Mesenchymal stem cell (in vitro differentiated cells and primary cell): Measurements from ENCODE around the gene TYRP1.

Experiments
- DNase-seq: peaks from one replicate; pipeline ENCODE4 v3.0.0-alpha.2; 2013
- H2AFZ ChIP-seq: one replicate; pipeline ENCODE4 v1.6.1; 2013; ENCODE audit warnings: low read depth, mild to moderate bottlenecking, control low read depth, inconsistent platforms, low read length, moderate library complexity
- H2AK5ac ChIP-seq: 2 replicates; pipeline ENCODE4 v1.6.1; 2013; ENCODE audit warnings: low read length, moderate library complexity, mild to moderate bottlenecking, inconsistent platforms; ENCODE audit not compliant: severe bottlenecking
- H2BK120ac ChIP-seq: one replicate; pipeline ENCODE4 v1.6.1; 2013; ENCODE audit warnings: low read depth, mild to moderate bottlenecking, inconsistent platforms, low read length, moderate library complexity
- H2BK12ac ChIP-seq, 2 experiments: one replicate each; pipeline ENCODE4 v1.6.1; 2013; ENCODE audit warnings: inconsistent platforms in 2 of 2, low read length in 2 of 2, mild to moderate bottlenecking in 2 of 2, moderate library complexity in 2 of 2, control low read depth in 1 of 2
- H2BK15ac ChIP-seq: one replicate; pipeline ENCODE4 v1.6.1; 2013; ENCODE audit warnings: mild to moderate bottlenecking, low read depth, inconsistent platforms; ENCODE audit not compliant: poor library complexity, severe bottlenecking
- H2BK5ac ChIP-seq: 2 replicates; pipeline ENCODE4 v1.6.1; 2013; ENCODE audit warnings: low read depth, mild to moderate bottlenecking, low read length, control low read depth, inconsistent platforms; ENCODE audit not compliant: poor library complexity, severe bottlenecking
- H3K14ac ChIP-seq, 2 experiments: one replicate each; pipeline ENCODE4 v1.6.1; 2013; ENCODE audit warnings: inconsistent platforms in 2 of 2, low read length in 2 of 2, control low read depth in 1 of 2, mild to moderate bottlenecking in 1 of 2, moderate library complexity in 1 of 2
- H3K18ac ChIP-seq, 2 experiments: one replicate each; pipeline ENCODE4 v1.6.1; 2013; ENCODE audit warnings: inconsistent platforms in 2 of 2, low read length in 2 of 2, control low read depth in 1 of 2, low read depth in 1 of 2, mild to moderate bottlenecking in 1 of 2
- H3K23ac ChIP-seq, 2 experiments: one replicate each; pipeline ENCODE4 v1.6.1; 2013; ENCODE audit warnings: inconsistent platforms in 2 of 2, low read length in 2 of 2, mild to moderate bottlenecking in 2 of 2, moderate library complexity in 2 of 2, control low read depth in 1 of 2
- H3K27ac ChIP-seq: 2 replicates; pipeline ENCODE4 v1.5.1; 2013; ENCODE audit warnings: mild to moderate bottlenecking, moderate library complexity, low read length, control low read depth, inconsistent platforms; ENCODE audit not compliant: poor library complexity, severe bottlenecking
- H3K27me3 ChIP-seq, 2 experiments: 2 replicates each; pipeline versions ENCODE4 v1.6.1 to v1.7.0; 2013; ENCODE audit warnings: low read length in 2 of 2, mild to moderate bottlenecking in 2 of 2, moderate library complexity in 2 of 2, control low read depth in 1 of 2, inconsistent platforms in 1 of 2; ENCODE audit not compliant: control insufficient read depth in 1 of 2, insufficient read depth in 1 of 2
- H3K36me3 ChIP-seq, 2 experiments: 2 replicates each; pipeline versions ENCODE4 v1.6.1 to v1.7.0; 2013; ENCODE audit warnings: low read length in 2 of 2, control low read depth in 1 of 2, inconsistent platforms in 1 of 2, low read depth in 1 of 2, mild to moderate bottlenecking in 1 of 2; ENCODE audit not compliant: insufficient read depth in 2 of 2, control insufficient read depth in 1 of 2
- H3K4ac ChIP-seq, 2 experiments: one replicate each; pipeline ENCODE4 v1.6.1; 2013; ENCODE audit warnings: inconsistent platforms in 2 of 2, low read length in 2 of 2, mild to moderate bottlenecking in 2 of 2, moderate library complexity in 2 of 2, control low read depth in 1 of 2, low read depth in 1 of 2
- H3K4me1 ChIP-seq: 2 replicates; pipeline ENCODE4 v1.6.1; 2013; ENCODE audit warnings: low read depth, low read length, control low read depth; ENCODE audit not compliant: control insufficient read depth, insufficient read depth
- H3K4me2 ChIP-seq: 2 replicates; pipeline ENCODE4 v1.6.1; 2013; ENCODE audit warnings: low read length, mild to moderate bottlenecking, inconsistent platforms; ENCODE audit not compliant: poor library complexity, severe bottlenecking
- H3K4me3 ChIP-seq, 2 experiments: 2 replicates each; pipeline versions ENCODE4 v1.5.1 to v1.7.0; 2013; ENCODE audit warnings: low read length in 2 of 2, mild to moderate bottlenecking in 2 of 2, control low read depth in 1 of 2, low read depth in 1 of 2; ENCODE audit not compliant: insufficient read depth in 1 of 2
- H3K79me1 ChIP-seq: replicated peaks from 2 replicates; pipeline ENCODE4 v1.6.1; 2013; ENCODE audit warnings: mild to moderate bottlenecking, control low read depth, low read length, inconsistent platforms; ENCODE audit not compliant: poor library complexity, severe bottlenecking
- H3K9ac ChIP-seq: 2 replicates; pipeline ENCODE4 v1.7.0; 2013; ENCODE audit warnings: mild to moderate bottlenecking, low read length, moderate library complexity
- H3K9me3 ChIP-seq: 2 replicates; pipeline ENCODE4 v1.7.0; 2013; ENCODE audit warnings: mild to moderate bottlenecking, low read length; ENCODE audit not compliant: control insufficient read depth
- H4K8ac ChIP-seq: one replicate; pipeline ENCODE4 v1.6.1; 2013; ENCODE audit warnings: inconsistent platforms, mild to moderate bottlenecking, low read length, moderate library complexity
- H4K91ac ChIP-seq: one replicate; pipeline ENCODE4 v1.6.1; 2013; ENCODE audit warnings: mild to moderate bottlenecking, low read length, inconsistent platforms
- WGBS: methylation state at CpG from one replicate; pipeline ENCODE4 v1.1.7; 2013; ENCODE audit warnings: mixed read lengths; 5-methylcytosine and 5-hydroxymethylcytosine counted together

TYRP1 gene

GRCh38 chr9:12658531-12659209 is 34.5 kb upstream of the TYRP1 start:
- H3K9me3 ChIP-seq: no peaks in the 10 kb centered on the region
- no peak overlapping the region for H3K4me2 ChIP-seq
- 77% methylated on average over 10 of the region's 10 CpGs for WGBS
- no peak overlapping the region for H2BK15ac ChIP-seq
- H2BK12ac ChIP-seq: no peak overlapping the region
- no peak overlapping the region for H4K91ac ChIP-seq
- no peak overlapping the region for H3K4me3 ChIP-seq
- no peak overlapping the region for H2BK120ac ChIP-seq
- no peaks in the 10 kb centered on the region for H3K79me1 ChIP-seq
- no peak overlapping the region for H2AK5ac ChIP-seq
- no peak overlapping the region for H2BK5ac ChIP-seq
- H2AFZ ChIP-seq: no peak overlapping the region
- no peak overlapping the region for H3K9ac ChIP-seq
- H3K18ac ChIP-seq: peak overlapping the region in 1 of 2 experiments; percentile 13
- no peaks in the 10 kb centered on the region for H3K36me3 ChIP-seq
- no peak overlapping the region for H3K14ac ChIP-seq
- H3K23ac ChIP-seq: no peak overlapping the region
- H3K4me1 ChIP-seq: no peaks in the 10 kb centered on the region
- no peak for DNase-seq
- H4K8ac ChIP-seq: no peak overlapping the region
- H3K27ac ChIP-seq: no peak overlapping the region
- H3K4ac ChIP-seq: no peak overlapping the region
- no peaks in the 10 kb centered on the region for H3K27me3 ChIP-seq

GRCh38 chr9:12659220-12659619 is 34.0 kb upstream of the TYRP1 start:
- Histone ChIP-seq H3K4ac (no peak overlapping the region), H3K9ac (no peak overlapping the region), H2BK15ac (no peak overlapping the region), H3K4me3 (no peak overlapping the region), H3K79me1 (no peaks in the 10 kb centered on the region), H3K14ac (no peak overlapping the region), H3K9me3 (no peaks in the 10 kb centered on the region), H3K18ac (peak overlapping the region in 1 of 2 experiments; percentile 13), H3K4me2 (no peak overlapping the region), H3K4me1 (no peaks in the 10 kb centered on the region), H3K23ac (no peak overlapping the region), H3K27me3 (no peaks in the 10 kb centered on the region), H2BK12ac (no peak overlapping the region), H4K91ac (no peak overlapping the region), H3K27ac (no peak overlapping the region), H2AFZ (no peak overlapping the region), H2BK5ac (no peak overlapping the region), H2BK120ac (no peak overlapping the region), H3K36me3 (no peaks in the 10 kb centered on the region), H4K8ac (no peak overlapping the region), H2AK5ac (no peak overlapping the region)
- WGBS: 89% methylated on average over 4 of the region's 4 CpGs
- no peak for DNase-seq

GRCh38 chr9:12666813-12667212 is 26.4 kb upstream of the TYRP1 start:
- H3K4me2 ChIP-seq: no peak overlapping the region
- no peak overlapping the region for H2BK5ac ChIP-seq
- H3K4me1 ChIP-seq: no peaks in the 10 kb centered on the region
- H4K8ac ChIP-seq: no peak overlapping the region
- H3K4ac ChIP-seq: no peak overlapping the region
- H3K23ac ChIP-seq: no peak overlapping the region
- H2BK12ac ChIP-seq: no peak overlapping the region
- no peak overlapping the region for H2AFZ ChIP-seq
- H3K27me3 ChIP-seq: no peaks in the 10 kb centered on the region
- H3K9me3 ChIP-seq: no peaks in the 10 kb centered on the region
- H3K9ac ChIP-seq: no peak overlapping the region
- H2BK15ac ChIP-seq: no peak overlapping the region
- no peak overlapping the region for H3K14ac ChIP-seq
- 59% methylated on average over 2 of the region's 2 CpGs for WGBS
- no peaks in the 10 kb centered on the region for H3K36me3 ChIP-seq
- H2AK5ac ChIP-seq: no peak overlapping the region
- no peak overlapping the region for H3K27ac ChIP-seq
- no peak overlapping the region for H4K91ac ChIP-seq
- H2BK120ac ChIP-seq: no peak overlapping the region
- DNase-seq: no peak
- H3K4me3 ChIP-seq: no peak overlapping the region
- no peaks in the 10 kb centered on the region for H3K79me1 ChIP-seq
- H3K18ac ChIP-seq: no peak overlapping the region

GRCh38 chr9:12667892-12668291 is 25.3 kb upstream of the TYRP1 start:
- Histone ChIP-seq H3K9ac (no peak overlapping the region), H3K4ac (no peak overlapping the region), H2BK15ac (no peak overlapping the region), H3K4me1 (no peaks in the 10 kb centered on the region), H3K18ac (no peak overlapping the region), H2BK12ac (no peak overlapping the region), H2AK5ac (no peak overlapping the region), H3K4me3 (no peak overlapping the region), H3K14ac (no peak overlapping the region), H3K23ac (no peak overlapping the region), H3K27me3 (no peaks in the 10 kb centered on the region), H2AFZ (no peak overlapping the region), H3K27ac (no peak overlapping the region), H4K8ac (no peak overlapping the region), H2BK120ac (no peak overlapping the region), H3K4me2 (no peak overlapping the region), H4K91ac (no peak overlapping the region), H3K9me3 (no peaks in the 10 kb centered on the region), H2BK5ac (no peak overlapping the region), H3K79me1 (no peaks in the 10 kb centered on the region), H3K36me3 (no peaks in the 10 kb centered on the region)
- 99% methylated on average over 3 of the region's 3 CpGs for WGBS
- DNase-seq: no peak
